Hindlimb muscle (tissue), 1 donor: ENCODE data around the gene AOPEP. TPM values are rescaled to one million over a fixed set of nuclear protein-coding genes. Genes with fewer than 3 reads are reported as not detected.

Experiments used
- DNase-seq: peaks from one replicate; pipeline ENCODE4 v3.0.0-alpha.2; 2013
- polyA plus RNA-seq: library from polyadenylated mRNA; unstranded; fragments of 120-200 nt; gene quantifications from one replicate; pipeline ENCODE4 v1.2.1, GENCODE V29; 2013; ENCODE audit not compliant: insufficient read length

The AOPEP gene
- polyA plus RNA-seq, 1 donor: 36.1 TPM

GRCh38 chr9:94717761-94718160, 8.7 kb upstream of the AOPEP start:
- no peak for DNase-seq

- DNase-seq: no peak
Measured at GRCh38 chr9:94718936-94719335, 7.6 kb upstream of the AOPEP start.

GRCh38 chr9:94719878-94720277, 6.6 kb upstream of the AOPEP start:
- no peak for DNase-seq

GRCh38 chr9:94720846-94721549, 5.5 kb upstream of the AOPEP start:
- no peak for DNase-seq

GRCh38 chr9:94721754-94722153, 4.7 kb upstream of the AOPEP start:
- no peak for DNase-seq

- DNase-seq: no peak
Measured at GRCh38 chr9:94725293-94725692, 1.2 kb upstream of the AOPEP start.

- no peak for DNase-seq
Measured at GRCh38 chr9:94728719-94729118, 2.2 kb downstream of the AOPEP start.

- DNase-seq: no peak
Measured at GRCh38 chr9:94729199-94729598, 2.7 kb downstream of the AOPEP start.

- DNase-seq: peak; percentile 18
Measured at GRCh38 chr9:94734054-94734754, 7.7 kb downstream of the AOPEP start.

- no peak for DNase-seq
Measured at GRCh38 chr9:94736759-94737158, 10.3 kb downstream of the AOPEP start.

- DNase-seq: no peak
Measured at GRCh38 chr9:94740145-94740840, 13.8 kb downstream of the AOPEP start.

GRCh38 chr9:94741866-94742265, 15.4 kb downstream of the AOPEP start:
- no peak for DNase-seq

GRCh38 chr9:94743035-94743954, 16.8 kb downstream of the AOPEP start:
- no peak for DNase-seq

GRCh38 chr9:94745806-94746540, 19.5 kb downstream of the AOPEP start:
- DNase-seq: no peak

- DNase-seq: no peak
Measured at GRCh38 chr9:94746541-94747370, 20.3 kb downstream of the AOPEP start.

- DNase-seq: no peak
Measured at GRCh38 chr9:94754976-94755475, 28.5 kb downstream of the AOPEP start.

- DNase-seq: no peak
Measured at GRCh38 chr9:94757158-94757557, 30.7 kb downstream of the AOPEP start.

- no peak for DNase-seq
Measured at GRCh38 chr9:94758031-94758430, 31.5 kb downstream of the AOPEP start.

GRCh38 chr9:94758880-94759279, 32.4 kb downstream of the AOPEP start:
- DNase-seq: no peak

- no peak for DNase-seq
Measured at GRCh38 chr9:94760010-94760409, 33.5 kb downstream of the AOPEP start.

GRCh38 chr9:94760660-94761059, 34.2 kb downstream of the AOPEP start:
- no peak for DNase-seq
